Activated T-cell treated with anti-CD3 and anti-CD28 coated beads for 4 hours (primary cell): ENCODE data around the gene MBP.
"Not testable (repeated sequence)": the region's sequence is repeated elsewhere in the genome, so short reads cannot be mapped to it uniquely, and the experiment has no call there.

ENCODE experiments used
- DNase-seq: peaks from one replicate; pipeline ENCODE4 v3.0.0-alpha.2; 2020

MBP gene

DNA sequence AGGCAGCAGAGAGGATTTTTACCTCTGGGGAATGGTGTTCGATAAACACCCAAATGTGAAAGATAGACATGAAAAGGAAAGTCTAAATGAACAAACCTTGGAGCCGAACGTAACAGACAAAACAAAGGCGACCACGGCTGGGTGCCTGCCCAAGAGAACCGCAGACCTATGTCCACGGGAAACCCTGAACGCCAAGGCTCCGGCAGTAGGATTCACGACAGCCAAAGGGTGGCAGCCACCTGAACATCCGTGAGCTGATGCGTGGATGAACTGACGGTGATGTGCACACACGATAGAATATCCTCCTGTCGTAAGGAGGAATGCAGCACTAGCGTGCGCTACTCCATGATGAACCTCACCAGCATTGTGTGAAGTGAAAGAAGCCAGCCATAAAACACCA, 85.6 kb downstream of the MBP start:
- no peak for DNase-seq

DNA sequence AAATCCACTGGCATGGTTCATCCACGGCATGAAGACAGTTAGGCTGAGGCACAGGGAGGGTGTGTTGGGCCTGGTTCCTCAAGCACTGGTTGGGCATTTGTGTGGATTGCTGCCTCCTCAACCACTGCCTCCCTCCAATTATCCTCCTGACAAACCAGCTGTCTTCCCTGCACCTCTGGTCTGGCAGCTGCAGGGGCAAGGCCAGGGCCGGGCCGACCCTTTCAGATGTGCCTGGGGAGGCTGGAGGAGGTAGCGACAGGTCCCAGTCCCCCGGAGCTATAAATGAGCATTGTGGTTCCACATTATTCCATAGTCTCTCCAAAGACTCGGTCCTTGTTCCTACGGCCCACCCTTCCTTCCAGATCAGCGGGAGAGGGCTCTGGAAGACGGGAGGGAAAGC, 86.2 kb downstream of the MBP start:
- DNase-seq: no peak

DNA sequence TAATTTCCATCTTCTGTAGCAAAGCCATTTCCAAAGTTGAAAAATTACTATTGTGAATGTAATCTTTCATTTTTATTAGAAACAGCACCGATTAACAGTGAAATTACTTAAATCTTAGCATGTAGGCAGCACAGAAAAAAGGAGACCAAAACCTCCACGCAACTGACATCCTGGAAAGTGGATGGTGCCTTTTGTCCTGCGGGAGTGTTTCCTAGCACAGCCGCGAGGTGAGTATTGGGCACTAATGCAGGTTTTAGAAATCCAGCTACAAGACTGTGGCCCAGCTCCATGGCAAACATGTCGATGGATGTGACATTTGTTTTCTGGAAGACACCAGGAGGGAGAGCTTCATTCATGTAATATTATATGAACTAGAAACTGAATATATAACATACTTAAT, 86.9 kb downstream of the MBP start:
- no peak for DNase-seq

DNA sequence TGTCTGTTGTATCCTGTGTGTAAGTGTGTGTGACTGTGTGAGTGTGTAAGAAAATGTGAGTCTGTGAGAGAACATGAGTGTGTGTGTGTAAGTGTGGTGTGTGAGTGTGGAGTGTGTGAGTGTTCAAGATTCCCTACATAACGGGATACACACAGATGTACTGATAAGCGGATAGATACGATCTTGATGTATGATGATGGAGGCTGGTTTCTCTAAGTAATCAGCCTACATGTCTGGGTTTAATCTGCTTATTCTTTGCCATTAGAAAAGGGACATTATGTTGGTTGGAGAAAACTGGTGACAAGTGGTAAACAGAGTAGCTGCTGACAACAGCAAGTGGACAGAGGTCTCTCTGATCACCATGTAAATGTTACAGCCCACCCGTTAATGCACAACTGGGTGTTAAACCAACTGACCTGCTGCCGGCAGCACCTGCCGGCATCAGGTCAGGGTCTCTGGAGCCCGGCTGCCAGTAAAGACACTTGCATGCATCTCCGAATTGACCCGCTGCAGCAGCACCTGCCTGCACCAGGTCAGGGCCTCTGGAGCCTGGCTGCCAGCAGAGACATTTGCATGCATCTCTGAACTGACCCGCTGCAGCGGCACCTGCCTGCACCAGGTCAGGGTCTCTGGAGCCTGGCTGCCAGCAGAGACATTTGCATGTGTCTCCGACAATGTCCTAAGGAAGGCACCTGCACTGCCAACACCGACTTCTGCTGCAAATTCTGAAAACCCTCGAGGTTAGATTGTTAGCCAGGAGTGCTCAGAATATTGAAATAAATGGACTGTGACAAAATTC, 87.5 kb downstream of the MBP start:
- no peak for DNase-seq

DNA sequence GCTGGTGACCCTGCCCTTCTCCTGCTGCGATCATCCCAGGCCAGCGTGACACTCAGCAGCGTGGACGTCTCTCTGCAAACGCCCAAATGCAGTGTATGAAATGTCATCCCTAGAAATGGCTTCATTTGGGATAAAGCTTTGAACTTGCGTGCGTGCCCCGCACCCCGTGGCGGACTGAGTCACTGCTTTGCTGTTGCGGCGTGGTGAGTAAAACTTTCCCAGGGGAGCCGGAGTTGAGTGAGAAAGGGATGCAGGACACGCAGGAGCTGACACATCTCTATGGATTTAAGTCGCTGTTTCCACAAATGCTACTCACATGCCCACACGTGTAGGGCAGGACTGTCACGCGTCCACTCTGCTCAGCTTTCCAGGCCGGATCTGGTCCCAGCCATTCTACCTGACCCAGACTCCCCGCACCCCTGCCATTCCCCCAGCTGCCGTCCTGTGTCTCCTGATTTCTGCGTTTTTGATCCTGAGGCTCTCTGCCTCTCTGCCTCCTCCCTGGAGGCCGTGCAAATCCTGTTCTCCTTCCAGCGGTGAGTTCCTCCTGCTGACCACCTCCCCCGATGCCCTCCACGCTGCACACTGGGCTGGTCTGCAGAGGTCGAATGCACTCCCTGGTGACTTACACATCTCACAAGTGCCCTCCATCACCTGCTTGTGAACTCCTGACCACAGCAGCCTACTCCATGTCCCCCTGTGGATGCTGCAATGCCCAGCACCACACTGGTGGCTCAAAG, 88.9 kb downstream of the MBP start:
- DNase-seq: no peak

DNA sequence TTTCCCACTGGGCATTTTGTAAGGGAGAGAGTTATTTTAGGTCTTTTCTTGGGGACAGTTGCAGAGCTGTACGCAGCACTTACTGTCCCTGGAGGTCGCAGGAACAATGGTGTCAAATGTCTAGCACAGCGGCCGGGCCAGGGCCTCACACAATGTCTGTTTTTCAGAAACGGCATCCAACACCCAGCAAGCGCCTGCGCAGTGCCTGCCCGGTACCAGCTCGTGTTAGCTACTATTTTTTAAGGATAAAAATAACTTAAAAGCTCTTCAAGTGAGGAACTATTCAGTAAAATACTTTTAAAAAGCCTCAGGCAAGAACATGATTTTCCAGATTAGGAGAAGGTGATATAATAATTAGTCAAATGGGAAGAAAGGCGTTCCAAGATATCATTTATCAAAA, 90.0 kb downstream of the MBP start:
- no peak for DNase-seq

DNA sequence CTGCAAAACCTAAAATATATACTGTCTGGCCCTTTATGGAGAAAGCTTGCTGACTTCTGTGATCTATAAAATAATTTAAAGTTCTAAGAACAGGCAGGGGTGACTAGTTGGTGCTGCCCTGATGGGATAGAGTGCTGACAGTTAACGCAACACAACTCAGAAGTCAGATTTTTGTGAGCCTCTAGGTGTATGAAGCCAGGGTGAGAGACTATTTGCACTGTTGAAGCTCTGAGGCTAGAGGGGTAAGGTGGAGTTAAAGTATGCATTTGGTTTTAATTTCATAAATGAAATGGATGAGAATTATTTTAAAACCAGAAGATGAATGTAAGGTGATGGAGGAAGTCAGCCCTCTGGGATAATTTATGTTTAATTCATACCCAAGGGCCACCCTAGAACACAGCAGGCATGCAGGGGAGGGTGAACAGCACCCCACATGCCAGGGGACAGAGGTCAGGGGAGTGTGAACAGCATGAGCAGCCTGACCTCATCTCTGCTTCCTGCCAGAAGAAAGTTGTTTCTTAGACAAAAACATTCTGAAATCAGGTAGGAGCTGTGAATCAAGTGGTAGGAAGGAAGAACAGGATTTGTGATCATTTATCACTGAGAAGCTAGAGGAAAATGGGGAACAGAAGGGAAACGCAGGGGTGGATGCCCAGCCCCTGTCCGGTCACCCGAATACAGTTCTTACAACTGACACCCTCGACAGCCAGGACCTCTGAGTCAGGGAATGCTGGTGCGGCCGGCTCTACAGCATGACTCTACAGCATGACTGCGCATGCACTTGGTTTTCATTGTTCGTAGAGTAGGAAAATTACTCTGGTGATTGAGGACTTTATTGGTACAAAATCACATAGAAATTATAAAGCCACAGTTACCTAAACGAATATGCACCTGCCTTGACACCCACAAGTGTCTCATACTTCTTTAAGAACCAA, 93.1 kb downstream of the MBP start:
- DNase-seq: no peak

DNA sequence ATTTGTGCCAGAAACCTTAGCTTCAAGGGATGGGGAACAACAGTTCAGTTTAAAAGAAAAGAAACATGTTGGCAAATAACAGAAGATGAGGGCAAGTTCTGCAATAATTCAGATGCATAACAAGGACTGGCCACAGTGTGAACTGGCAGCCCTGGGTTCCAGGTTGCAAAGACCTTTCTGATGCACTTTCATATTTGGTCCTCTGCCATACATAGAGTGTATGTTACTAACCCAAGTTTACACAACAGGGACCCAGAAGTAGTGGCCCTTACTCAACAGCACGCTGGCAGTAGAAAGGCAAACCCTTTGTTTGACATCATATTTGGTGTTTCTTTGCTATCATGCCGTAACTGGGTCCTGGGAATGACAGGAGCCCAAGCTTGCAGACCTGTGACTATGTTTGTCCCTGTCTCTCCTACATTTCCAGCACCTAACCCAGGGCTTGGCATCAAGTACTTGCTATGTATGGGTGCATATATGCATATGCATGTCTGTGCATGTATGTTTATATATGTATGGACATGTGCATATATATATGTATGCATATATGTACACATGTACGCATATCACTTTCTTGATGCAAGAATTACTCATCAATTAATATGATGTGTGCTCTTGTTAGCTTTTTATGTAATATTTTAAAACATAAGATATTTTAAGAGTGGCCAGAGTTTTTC, 94.3 kb downstream of the MBP start:
- DNase-seq: no peak

DNA sequence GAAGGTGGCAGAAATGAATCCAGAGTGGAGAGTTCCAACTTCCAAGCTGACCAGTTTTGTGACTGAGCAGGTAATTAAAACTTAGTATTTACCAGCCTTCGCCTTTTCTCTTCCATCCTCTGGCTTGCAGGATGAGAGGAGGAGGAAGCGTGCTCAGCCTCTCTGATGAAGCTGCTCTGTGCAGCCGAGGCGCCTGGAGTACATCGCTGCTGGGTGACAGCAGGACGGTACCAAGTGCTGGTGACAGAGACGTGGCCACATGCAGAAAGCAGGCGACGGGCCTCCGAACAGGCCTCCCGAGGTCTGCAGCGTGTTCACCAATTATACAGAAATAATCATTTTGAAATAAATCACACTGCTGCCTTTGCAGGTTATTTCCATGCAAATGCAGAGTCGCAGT, 95.0 kb downstream of the MBP start:
- no peak for DNase-seq

DNA sequence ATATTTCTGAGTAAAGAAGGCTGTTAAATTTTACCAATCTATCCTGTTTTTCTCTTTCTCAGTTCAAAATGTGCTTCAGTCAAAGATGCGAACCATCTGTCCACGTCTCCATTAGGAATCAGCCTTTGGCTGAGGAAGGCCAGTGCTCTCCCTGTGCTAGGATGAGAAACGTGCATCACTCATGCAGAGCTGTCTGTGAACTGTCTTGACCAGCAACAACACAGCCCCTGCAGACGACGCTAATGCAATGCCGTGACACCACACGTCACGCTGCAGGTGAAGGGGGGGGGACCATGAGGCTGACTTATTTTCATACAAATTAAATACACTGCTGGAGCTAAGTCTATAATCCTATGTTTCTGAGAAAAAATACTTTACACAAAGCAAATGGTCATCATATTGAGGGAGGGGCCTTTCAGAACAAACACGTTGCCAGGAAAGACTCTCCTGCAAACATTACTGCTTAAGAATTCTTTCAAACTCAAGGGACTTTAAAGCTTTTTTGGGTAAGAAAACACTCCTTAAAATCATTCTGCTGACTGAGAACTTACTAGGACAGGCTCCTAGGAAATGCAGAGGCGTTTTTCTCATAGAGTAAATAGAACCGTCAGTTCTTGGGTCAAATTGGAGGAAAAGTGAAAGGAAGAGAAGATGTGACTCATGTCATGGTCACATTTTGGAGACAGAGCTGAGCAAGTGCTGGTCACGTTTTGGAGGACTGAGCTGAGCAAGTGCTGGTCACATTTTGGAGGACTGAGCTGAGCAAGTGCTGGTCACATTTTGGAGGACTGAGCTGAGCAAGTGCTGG, 97.0 kb downstream of the MBP start:
- no peak for DNase-seq

DNA sequence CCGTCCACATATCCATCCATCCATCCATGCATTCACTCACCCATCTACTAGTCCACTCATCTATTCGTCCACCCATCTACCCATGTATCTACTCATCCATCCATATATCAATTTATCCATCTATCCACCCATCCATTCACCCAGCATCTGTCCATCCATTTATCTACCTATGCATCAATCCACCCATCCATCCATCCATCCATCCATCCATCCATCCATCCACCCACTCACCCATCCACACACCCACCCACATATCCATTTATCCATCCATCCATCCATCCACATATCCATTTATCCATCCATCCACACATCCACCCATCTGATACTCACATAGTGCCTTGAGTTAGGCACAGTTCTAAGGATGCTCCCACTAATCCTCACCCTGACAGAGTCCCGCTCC, 99.0 kb downstream of the MBP start:
- no peak for DNase-seq

DNA sequence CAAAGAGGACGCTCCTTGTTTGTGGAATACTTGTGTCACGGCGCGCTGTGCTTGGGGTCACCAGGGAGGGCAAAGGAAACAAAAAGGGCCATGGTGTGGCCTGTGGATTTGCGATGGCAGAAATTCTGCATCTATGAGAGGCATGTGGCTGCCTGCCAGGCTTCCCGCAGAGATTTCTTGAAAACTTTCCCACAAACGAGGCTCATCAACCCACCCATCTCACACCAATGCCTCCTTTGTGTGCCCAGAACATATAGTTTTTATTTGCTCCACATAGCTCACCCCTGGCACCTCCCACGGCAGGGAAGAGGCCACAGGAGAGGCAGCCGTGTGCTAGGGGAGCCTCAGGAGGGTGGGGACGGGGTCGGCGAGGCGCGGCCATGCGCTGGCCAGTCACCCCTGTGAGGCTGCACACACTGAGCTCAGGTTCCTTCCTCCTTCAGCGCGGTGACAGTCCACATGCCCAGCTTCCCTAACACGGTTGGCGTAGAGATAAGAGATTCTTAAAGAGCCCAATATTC, 100.3 kb downstream of the MBP start:
- no peak for DNase-seq

DNA sequence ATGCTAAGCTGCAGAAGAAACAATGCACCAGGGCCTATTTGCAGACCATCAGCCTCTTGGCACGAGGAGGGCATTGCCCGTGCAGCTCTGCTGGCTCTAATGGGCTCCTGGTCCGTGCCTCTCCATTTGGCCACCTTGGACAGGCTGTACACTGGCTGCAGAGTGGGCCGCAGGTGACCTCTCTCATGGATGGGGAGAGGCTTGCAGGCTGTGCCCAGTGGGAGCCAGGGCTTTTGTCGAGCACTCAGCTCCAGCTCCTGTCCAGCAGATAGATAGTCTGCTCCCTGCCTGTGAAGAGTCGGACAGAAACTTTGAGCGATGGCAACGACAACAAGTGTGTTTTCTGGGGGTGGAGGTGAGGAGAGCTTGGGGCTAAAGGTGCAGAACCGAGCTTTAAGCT, 100.9 kb downstream of the MBP start:
- DNase-seq: no peak

DNA sequence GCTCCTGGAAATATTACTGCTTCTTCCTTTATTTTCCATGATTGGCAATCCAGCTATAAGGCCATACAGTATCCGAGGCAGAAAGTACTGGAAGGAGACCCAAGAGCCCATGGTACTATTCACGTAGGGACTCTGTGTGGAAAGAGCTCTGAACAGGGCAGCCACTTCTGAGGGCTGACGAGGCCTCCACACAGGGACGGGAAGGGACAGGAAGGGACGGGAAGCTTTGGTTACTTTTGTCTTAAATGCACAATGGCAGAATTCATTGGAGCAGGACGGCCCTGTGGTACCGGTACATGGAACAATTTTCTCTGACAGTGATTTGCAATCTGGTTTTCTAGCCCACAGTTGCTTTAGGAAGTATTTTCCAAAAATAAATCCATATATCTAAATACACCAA, 102.4 kb downstream of the MBP start:
- no peak for DNase-seq

DNA sequence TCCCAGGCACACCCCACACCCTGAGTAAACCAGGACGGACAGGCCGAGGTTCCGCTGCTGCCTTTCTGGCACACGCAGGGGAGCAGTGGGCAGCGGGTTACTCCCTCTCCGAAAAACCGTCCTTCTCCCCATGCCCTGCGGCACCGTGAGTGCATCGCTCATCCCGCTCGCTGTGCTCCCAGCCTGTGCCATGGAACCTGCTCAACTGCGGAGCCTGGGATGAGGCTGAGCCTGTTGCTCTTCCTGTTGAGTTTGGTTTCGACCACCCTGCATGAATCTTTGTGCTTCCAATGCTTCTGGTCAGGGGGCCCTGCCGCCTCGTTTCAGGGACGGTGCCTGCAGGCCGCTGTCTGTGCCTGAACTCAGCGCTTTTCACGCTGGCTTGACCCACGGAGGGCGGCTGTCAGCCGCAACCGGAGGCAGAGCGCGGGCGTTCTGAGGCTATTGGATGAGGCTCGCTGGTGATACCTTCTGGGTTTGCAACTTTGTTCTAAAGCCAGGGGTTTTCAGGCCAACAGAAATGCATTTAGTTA, 106.7 kb downstream of the MBP start:
- no peak for DNase-seq

DNA sequence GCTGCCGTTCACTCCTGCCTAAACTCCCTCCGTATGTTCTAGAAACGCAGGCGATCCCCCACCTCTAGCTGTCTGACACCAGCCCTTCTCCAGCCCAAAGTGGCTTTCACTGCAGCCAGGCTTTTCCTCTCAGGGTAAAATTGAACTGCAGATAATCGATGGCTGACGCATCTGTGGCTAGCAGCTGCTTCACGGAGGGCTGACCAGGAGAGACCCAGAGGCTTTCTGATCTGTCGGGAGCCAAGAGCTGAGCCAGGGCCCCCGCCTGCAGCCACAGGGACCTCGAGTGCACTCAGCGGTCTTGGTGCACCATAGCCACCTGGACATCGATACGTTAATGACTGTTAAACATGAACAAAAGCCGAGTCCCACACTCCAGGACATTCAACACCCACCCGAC, 107.5 kb downstream of the MBP start:
- no peak for DNase-seq

DNA sequence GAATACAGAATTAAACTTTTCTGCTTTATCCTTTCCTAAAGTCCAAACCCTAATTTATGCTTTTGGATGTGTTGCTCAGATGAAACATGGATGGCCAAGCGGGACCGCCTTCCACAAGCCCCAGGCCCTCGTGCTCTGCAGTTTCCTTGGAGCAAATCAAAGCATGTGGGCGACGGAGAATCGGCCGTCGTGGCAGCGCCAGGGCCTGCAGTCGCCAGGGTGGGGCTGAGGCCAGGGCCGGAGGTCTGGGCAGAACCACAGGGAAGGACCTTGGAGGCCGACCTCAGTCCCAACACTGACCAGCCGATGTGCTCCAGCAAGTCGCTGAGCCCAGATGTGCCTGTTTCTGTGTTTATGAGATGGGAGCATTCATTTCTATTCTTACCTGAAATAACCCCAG, 108.1 kb downstream of the MBP start:
- DNase-seq: no peak

DNA sequence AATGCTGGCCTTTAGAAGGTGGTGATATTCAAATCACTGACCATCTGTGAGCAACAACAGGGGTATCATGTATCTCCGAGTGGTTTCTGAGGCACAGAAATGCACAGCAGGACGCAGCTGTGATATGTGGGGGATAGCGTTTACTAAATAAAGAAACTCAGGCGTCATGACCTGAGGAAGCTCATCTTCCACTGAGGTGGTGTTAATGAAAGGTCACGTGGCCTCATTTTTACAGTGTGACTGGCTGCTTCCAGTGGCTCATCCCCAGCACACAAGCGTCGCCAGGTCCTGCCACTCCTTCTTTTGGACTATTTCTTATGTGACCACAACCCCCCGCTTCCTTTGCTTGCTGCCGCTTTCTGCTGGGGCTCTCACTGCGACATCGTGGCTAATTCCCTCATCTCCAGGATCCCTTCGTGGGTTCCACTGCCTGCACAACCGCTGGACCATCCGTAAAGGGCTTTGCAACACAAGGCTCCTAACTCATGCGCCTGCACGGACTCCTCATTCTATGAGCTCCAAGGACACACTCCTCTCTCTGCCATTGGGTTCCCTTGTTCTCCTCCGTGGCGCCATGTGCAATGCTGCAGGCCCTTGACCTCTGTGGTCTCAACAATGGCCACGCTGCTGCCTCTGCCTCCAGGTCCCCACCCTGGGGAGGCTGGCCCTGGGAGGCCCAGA, 109.3 kb downstream of the MBP start:
- no peak for DNase-seq

DNA sequence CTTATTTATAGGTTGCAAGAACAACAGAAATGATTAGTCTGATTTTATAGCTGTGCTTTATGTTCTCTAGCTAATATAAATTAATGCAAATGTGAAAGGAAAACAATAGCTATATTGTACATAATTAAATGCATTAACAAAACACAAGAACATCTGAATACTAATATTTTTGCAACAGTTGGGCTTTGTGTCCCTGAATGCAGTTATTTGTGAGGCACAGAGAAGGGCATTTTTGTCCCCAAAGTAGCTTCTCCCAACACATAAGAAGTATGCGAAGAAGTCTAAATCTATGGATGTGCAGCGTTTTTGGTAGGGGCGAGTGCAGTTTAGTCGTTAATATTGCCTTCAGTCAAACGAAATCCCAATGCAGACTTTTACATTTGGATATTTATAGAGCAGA, 110.0 kb downstream of the MBP start:
- DNase-seq: no peak

DNA sequence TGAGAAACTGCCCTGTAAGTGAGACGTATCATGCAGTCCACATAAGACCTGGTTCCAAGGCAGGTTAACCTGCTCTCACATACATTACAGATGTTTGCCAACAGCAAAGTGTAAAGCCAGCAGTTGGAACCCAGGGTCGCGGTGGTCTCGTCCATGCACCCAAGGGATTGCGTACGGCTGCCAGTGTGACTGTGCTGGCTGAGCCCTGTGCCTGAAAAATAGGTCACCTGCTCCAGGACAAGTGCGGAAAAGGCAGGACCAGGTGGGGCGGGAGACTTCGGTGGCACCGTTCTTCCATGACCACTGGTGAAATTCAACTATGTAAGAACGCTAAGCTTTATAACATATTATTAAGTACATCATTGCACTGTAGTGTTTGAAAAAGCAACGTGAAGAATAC, 110.5 kb downstream of the MBP start:
- no peak for DNase-seq

DNA sequence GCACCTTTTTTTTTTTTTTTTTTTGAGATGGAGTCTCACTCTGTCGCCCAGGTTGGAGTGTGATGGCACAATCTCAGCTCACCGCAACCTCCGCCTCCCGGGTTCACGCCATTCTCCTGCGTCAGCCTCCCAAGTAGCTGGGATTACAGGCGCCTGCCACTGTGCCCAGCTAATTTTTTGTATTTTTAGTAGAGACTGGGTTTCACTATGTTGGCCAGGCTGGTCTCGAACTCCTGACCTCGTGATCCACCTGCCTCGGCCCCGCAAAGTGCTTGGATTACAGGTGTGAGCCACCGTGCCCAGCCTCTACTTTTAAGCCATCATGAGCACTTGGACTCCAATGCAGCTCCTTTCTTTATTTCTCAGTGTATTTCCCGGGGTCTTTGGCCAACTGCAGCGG, 111.1 kb downstream of the MBP start:
- not testable (repeated sequence) for DNase-seq
